Measurements from ENCODE around the gene ICE1. TPM values are rescaled to one million over a fixed set of nuclear protein-coding genes. Genes with fewer than 3 reads are reported as not detected.

ICE1 gene
- total and polyA plus RNA-seq, 2 donors (not counting 1 experiment from before 2014, with no cell fraction given), result 6.5 to 39.7 TPM

DNA sequence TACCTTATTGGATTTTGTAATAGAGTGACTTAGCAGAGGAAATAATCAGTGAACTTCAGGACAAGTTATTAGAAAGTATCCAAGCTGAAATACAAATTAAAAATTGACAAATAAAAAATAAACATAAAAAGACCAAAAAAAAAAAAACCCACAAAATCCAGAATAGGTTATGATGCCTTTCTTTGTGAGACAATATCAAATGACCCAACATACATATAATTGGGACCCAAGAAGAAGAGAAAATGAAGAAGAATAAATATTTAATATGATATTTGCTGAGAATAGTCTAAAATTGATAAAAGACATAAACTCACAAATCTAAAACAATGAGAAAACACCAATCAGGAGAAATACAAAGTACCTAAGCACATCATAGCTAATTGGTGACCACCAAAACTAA, 81.8 kb downstream of the ICE1 start:
- no peak overlapping the region for H3K27ac Mint-ChIP-seq
- Histone ChIP-seq H3K36me3 (replicated peaks in 1 of 2; ENCODE audit: control extremely low read depth in 1 of 2, control insufficient read depth in 1 of 2, extremely low read depth in 1 of 2, insufficient read depth in 2 of 2, low read length in 1 of 2) (no peaks in the 10 kb centered on the region), H2AFZ (ENCODE audit: insufficient read depth, low read depth, low read length, poor library complexity, severe bottlenecking) (no peak overlapping the region), H4K20me1 (ENCODE audit: control insufficient read depth, insufficient read depth, low read length, poor library complexity, severe bottlenecking) (no peaks in the 10 kb centered on the region), H3K4me2 (replicated peaks; ENCODE audit: low read depth, low read length, poor library complexity, severe bottlenecking) (no peak overlapping the region), H3K79me2 (ENCODE audit: control insufficient read depth, insufficient read depth, low read length) (no peaks in the 10 kb centered on the region), H3K9me3 (ENCODE audit: control extremely low read depth in 1 of 3, control insufficient read depth in 2 of 3, insufficient read depth in 1 of 3, low read length in 2 of 3) (peaks cover 0 to 12% (median 0%) of the 10 kb centered on the region in 3 donors), H3K4me3 (ENCODE audit: control extremely low read depth in 1 of 5, extremely low read depth in 1 of 5, insufficient read depth in 1 of 5, low read depth in 2 of 5, low read length in 4 of 5) (no peak overlapping the region), H3K4me1 (ENCODE audit: control insufficient read depth in 2 of 2, insufficient read depth in 2 of 2, low read length in 2 of 2) (no peaks in the 10 kb centered on the region), H3K9ac (ENCODE audit: low read length) (no peak overlapping the region), H3K27ac (ENCODE audit: low read length in 2 of 2) (no peak overlapping the region), H3K27me3 (replicated peaks in 1 of 4; ENCODE audit: control extremely low read depth in 1 of 4, control insufficient read depth in 3 of 4, insufficient read depth in 4 of 4, low read length in 3 of 4) (peaks cover 0 to 6% (median 2%) of the 10 kb centered on the region in 4 experiments)
- ChIA-PET POLR2A (no interaction called here), CTCF (no interaction called here)
- H3K4me3 Mint-ChIP-seq, result no peak overlapping the region
- DNase-seq, result no peak
- peaks cover 45% of the 10 kb centered on the region for H3K27me3 Mint-ChIP-seq
- intact Hi-C loops (cut with micrococcal nuclease), result no loop called here
- TF ChIP-seq EZH2 (IDR thresholded peaks at IDR 0.05; ENCODE audit: borderline replicate concordance, insufficient read depth, low read depth, low read length, poor library complexity, severe bottlenecking), result no peak
- TF ChIP-seq, protein P1, sequence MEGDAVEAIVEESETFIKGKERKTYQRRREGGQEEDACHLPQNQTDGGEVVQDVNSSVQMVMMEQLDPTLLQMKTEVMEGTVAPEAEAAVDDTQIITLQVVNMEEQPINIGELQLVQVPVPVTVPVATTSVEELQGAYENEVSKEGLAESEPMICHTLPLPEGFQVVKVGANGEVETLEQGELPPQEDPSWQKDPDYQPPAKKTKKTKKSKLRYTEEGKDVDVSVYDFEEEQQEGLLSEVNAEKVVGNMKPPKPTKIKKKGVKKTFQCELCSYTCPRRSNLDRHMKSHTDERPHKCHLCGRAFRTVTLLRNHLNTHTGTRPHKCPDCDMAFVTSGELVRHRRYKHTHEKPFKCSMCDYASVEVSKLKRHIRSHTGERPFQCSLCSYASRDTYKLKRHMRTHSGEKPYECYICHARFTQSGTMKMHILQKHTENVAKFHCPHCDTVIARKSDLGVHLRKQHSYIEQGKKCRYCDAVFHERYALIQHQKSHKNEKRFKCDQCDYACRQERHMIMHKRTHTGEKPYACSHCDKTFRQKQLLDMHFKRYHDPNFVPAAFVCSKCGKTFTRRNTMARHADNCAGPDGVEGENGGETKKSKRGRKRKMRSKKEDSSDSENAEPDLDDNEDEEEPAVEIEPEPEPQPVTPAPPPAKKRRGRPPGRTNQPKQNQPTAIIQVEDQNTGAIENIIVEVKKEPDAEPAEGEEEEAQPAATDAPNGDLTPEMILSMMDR (IDR thresholded peaks at IDR 0.05), result no peak
- peaks cover 6% of the 10 kb centered on the region for H3K9me3 Mint-ChIP-seq (ENCODE audit: insufficient read depth)
- no peaks in the 10 kb centered on the region for H3K4me1 Mint-ChIP-seq
- ATAC-seq (ENCODE audit: low read depth), result no peak

DNA sequence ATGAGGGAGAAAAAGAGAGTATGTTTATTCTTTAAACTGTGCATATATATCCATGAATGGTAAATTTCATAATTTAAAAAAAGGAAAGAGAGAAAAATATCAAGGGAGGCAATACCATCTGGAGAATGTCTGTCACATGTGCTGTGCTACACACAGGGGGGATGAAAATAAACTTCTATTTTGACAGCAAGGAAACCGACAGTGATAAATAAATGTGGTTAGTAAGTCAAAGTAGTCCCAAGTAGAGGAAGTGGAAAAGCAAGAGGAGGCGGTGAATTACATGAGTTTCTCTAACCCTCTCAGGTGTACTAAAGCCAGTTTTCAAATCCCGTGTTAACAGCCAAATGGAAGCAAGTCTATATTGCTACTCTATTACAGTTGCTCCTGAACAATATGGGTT, 83.3 kb downstream of the ICE1 start:
- H3K4me1 Mint-ChIP-seq, result no peaks in the 10 kb centered on the region
- Histone ChIP-seq H3K79me2 (ENCODE audit: control insufficient read depth, insufficient read depth, low read length) (no peaks in the 10 kb centered on the region), H2AFZ (ENCODE audit: insufficient read depth, low read depth, low read length, poor library complexity, severe bottlenecking) (no peak overlapping the region), H4K20me1 (ENCODE audit: control insufficient read depth, insufficient read depth, low read length, poor library complexity, severe bottlenecking) (no peaks in the 10 kb centered on the region), H3K4me2 (replicated peaks; ENCODE audit: low read depth, low read length, poor library complexity, severe bottlenecking) (no peak overlapping the region), H3K27ac (ENCODE audit: low read length in 2 of 2) (no peak overlapping the region), H3K9ac (ENCODE audit: low read length) (no peak overlapping the region), H3K4me3 (ENCODE audit: control extremely low read depth in 1 of 5, extremely low read depth in 1 of 5, insufficient read depth in 1 of 5, low read depth in 2 of 5, low read length in 4 of 5) (no peak overlapping the region), H3K9me3 (ENCODE audit: control extremely low read depth in 1 of 3, control insufficient read depth in 2 of 3, insufficient read depth in 1 of 3, low read length in 2 of 3) (peaks cover 0 to 12% (median 0%) of the 10 kb centered on the region in 3 donors), H3K4me1 (ENCODE audit: control insufficient read depth in 2 of 2, insufficient read depth in 2 of 2, low read length in 2 of 2) (no peaks in the 10 kb centered on the region), H3K36me3 (replicated peaks in 1 of 2; ENCODE audit: control extremely low read depth in 1 of 2, control insufficient read depth in 1 of 2, extremely low read depth in 1 of 2, insufficient read depth in 2 of 2, low read length in 1 of 2) (no peaks in the 10 kb centered on the region), H3K27me3 (replicated peaks in 1 of 4; ENCODE audit: control extremely low read depth in 1 of 4, control insufficient read depth in 3 of 4, insufficient read depth in 4 of 4, low read length in 3 of 4) (peaks cover 0 to 6% (median 2%) of the 10 kb centered on the region in 4 experiments)
- ATAC-seq (ENCODE audit: low read depth), result no peak
- intact Hi-C loops (cut with micrococcal nuclease), result no loop called here
- WGBS (ENCODE audit: insufficient coverage), result 26% methylated on average over 2 of the region's 3 CpGs
- TF ChIP-seq EZH2 (IDR thresholded peaks at IDR 0.05; ENCODE audit: borderline replicate concordance, insufficient read depth, low read depth, low read length, poor library complexity, severe bottlenecking), result no peak
- TF ChIP-seq, protein P1 (IDR thresholded peaks at IDR 0.05), result no peak
- ChIA-PET POLR2A (no interaction called here), CTCF (interaction anchor here (0.8 kb wide), 1 partner anchor 8 kb away, joined by 3 read pairs; no protein-coding TSS in a partner anchor)
- peaks cover 55% of the 10 kb centered on the region for H3K27me3 Mint-ChIP-seq
- H3K4me3 Mint-ChIP-seq, result no peak overlapping the region
- no peak overlapping the region for H3K27ac Mint-ChIP-seq
- DNase-seq, result no peak
- H3K9me3 Mint-ChIP-seq (ENCODE audit: insufficient read depth), result peaks cover 6% of the 10 kb centered on the region

Measured in B cell (primary cell).